VCaP (cell line): ENCODE results near the gene METAP1D.

Experiments used
- H3K27ac ChIP-seq: fragments of 450-650 bp; 2 replicates; pipeline ENCODE4 v1.5.1; 2017
- CTCF ChIP-seq: fragments of 450-650 bp; conservative IDR thresholded peaks from 2 replicates; pipeline ENCODE4 v1.5.1; 2017; ENCODE audit warnings: mild to moderate bottlenecking, moderate library complexity

Gene METAP1D

GRCh38 chr2:172046080-172046678 is 46.4 kb downstream of the METAP1D start:
- TF ChIP-seq CTCF, result no peak
- H3K27ac ChIP-seq, result no peak overlapping the region

- TF ChIP-seq CTCF, result no peak
- H3K27ac ChIP-seq, result no peak overlapping the region
These were observed 47.3 kb downstream of the METAP1D start for GRCh38 chr2:172046866-172047565.

DNA sequence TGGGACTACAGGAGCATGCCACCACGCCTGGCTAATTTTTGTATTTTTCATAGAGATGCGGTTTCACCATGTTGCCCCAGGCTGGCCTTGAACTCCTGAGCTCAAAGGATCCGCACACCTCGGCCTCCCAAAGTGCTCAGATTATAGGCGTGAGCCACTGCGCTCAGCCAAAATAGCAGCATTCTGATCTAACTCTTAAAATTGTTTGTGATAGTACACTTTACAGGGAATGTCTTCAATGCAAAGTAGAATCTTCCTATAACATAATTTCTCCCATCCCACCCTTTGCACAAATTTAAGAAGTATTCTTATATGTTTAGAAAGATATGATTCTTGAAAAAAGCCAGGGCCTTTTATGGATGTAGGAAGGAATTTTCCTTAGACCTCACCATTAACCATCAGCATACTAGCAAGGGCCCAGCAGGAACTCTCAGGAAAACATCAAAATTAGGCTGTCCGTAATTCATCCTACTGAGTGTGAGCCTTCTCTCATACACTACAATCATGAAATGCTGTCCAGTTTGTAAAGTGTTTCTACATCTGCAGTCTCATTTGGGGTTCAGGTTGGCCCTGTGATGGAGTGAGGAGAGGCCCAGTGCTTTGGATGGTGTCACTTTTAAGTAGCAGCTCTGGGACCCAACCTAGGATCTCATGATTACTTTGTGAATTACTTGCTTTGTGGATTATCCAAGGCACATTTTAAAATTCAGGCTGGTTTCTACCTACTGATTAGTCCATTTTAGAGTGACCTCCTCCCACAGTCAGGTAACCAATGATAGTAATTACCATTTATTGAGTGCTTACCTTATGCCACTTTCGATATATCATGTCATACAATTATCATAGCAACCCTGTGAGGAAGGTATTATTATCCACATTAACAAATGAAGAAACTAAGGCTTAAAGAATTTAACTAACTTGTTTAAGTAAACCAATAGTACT is 48.1 kb downstream of the METAP1D start:
- no peak overlapping the region for H3K27ac ChIP-seq
- TF ChIP-seq CTCF, result no peak

DNA sequence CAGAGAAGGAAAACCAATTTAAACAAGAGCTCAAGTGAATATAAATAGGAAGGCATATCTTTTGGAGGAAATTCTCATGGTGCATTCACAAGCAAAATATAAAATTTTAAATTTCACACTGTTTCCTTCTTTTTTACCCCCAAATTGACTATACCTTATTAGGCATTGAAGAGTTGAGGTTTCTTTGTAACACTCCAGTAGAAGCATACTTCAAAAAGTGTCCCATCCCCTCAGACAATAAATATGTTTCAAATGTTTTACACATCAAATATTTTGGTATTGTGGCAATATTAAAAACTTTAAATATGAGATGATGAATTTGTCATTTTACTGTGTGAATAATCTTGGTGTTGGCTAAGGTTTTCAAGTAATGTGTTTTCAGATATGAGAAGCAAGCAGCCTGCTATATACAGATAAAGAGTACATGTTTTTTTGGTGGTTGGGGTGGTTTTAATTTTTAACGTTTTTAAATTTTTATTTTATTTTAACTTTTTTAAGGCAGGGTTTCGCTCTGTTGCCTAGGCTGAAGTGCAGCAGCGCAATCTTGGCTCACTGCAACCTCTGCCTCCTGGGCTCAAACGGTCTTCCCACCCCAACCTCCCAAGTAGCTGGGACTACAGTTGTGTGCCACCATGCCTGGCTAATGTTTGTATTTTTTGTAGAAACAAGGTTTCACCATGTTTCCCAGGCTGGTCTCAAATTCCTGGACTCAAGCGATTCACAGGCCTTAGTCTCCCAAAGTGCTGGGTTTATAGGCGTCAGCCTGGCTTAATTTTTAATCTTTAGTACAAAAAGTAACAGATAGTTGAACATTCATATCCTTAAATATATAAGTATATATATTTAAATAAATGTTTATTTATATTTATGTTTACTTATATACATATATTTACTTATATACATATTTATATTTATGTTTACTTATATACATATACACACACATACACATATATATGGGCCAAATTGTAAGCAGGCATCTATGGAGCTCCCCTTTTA is 49.1 kb downstream of the METAP1D start:
- no peak overlapping the region for H3K27ac ChIP-seq
- TF ChIP-seq CTCF, result no peak

DNA sequence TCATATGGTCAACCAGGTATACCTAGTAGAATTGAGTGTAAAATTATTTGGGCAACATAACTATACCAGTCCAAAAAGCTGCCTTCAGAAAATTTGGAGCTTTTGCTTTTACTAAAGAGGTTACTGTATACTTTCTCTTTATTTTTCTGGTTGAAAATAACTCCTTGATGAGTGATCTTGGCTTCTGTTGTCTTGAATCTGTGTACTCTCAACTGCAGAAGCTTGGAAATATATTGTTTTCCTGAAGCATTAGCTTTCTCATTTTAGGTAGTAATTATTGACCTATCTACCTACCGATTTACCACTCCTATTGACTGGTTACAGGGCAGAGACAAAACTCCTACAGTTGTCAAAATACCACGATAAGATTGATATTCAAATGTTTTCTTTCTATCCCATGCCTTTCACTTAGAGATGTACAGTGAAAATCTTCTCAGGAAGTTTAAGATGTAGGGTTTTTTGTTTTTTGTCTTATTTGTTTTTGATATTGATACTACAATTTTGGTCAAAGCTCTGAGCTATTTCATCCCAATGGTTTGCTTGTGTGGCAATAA is 49.9 kb downstream of the METAP1D start:
- H3K27ac ChIP-seq, result no peak overlapping the region
- no peak for TF ChIP-seq CTCF

- TF ChIP-seq CTCF, result no peak
- H3K27ac ChIP-seq, result no peak overlapping the region
These were observed 50.8 kb downstream of the METAP1D start for GRCh38 chr2:172050479-172051125.
